HEK293 (cell line): ENCODE data around the gene CYP2A6.

Experiments
- CTCF ChIP-seq: fragments of 450-650 bp; formaldehyde crosslinking; IDR thresholded peaks from 2 replicates; pipeline ENCODE4 v1.5.1; 2016; ENCODE audit warnings: missing biosample characterization, missing genetic modification characterization
- PRDM6 ChIP-seq: fragments of 450-650 bp; formaldehyde crosslinking; IDR thresholded peaks from 2 replicates; pipeline ENCODE4 v1.5.1; 2017; ENCODE audit warnings: missing biosample characterization, missing genetic modification characterization
- YY1 ChIP-seq: fragments of 450-650 bp; formaldehyde crosslinking; IDR thresholded peaks from 2 replicates; pipeline ENCODE4 v1.5.1; 2018; ENCODE audit warnings: missing biosample characterization, missing genetic modification characterization
- ZBTB49 ChIP-seq: fragments of 450-650 bp; formaldehyde crosslinking; IDR thresholded peaks from 2 replicates; pipeline ENCODE4 v1.5.1; 2016; ENCODE audit warnings: missing biosample characterization, missing genetic modification characterization, low read depth
- ZIC2 ChIP-seq: fragments of 450-650 bp; formaldehyde crosslinking; IDR thresholded peaks from 2 replicates; pipeline ENCODE4 v1.5.1; 2016; ENCODE audit warnings: missing biosample characterization, missing genetic modification characterization
- ZNF19 ChIP-seq: fragments of 450-650 bp; formaldehyde crosslinking; IDR thresholded peaks from 2 replicates; pipeline ENCODE4; 2016; ENCODE audit warnings: missing biosample characterization, missing genetic modification characterization, low read depth
- ZNF626 ChIP-seq: fragments of 450-650 bp; sonication (Bioruptor Pico); formaldehyde crosslinking; IDR thresholded peaks from 2 replicates; pipeline ENCODE4 v1.5.1; 2018; ENCODE audit warnings: missing biosample characterization, missing genetic modification characterization, inconsistent platforms
- ZNF704 ChIP-seq: fragments of 450-650 bp; formaldehyde crosslinking; IDR thresholded peaks from 2 replicates; pipeline ENCODE4 v1.5.1; 2016; ENCODE audit warnings: missing biosample characterization, missing genetic modification characterization
- ZNF76 ChIP-seq: fragments of 450-650 bp; formaldehyde crosslinking; IDR thresholded peaks from 2 replicates; pipeline ENCODE4; 2016; ENCODE audit warnings: low read depth, missing biosample characterization, missing genetic modification characterization, borderline replicate concordance
- ZNF768 ChIP-seq: fragments of 450-650 bp; formaldehyde crosslinking; IDR thresholded peaks from 2 replicates; pipeline ENCODE4 v1.5.1; 2018; ENCODE audit warnings: missing biosample characterization, mild to moderate bottlenecking, missing genetic modification characterization

- no peak for TF ChIP-seq CTCF (tag by site-specific recombination)
- TF ChIP-seq ZNF704 = no peak
- no peak for TF ChIP-seq ZBTB49 (tag by site-specific recombination)
- no peak for TF ChIP-seq ZIC2 (tag by site-specific recombination)
- TF ChIP-seq ZNF626 (tag by site-specific recombination) = no peak
- no peak for TF ChIP-seq PRDM6 (tag by site-specific recombination)
- no peak for TF ChIP-seq ZNF19 (tag by site-specific recombination)
- no peak for TF ChIP-seq ZNF76 (tag by site-specific recombination)
- TF ChIP-seq YY1 = no peak
- no peak for TF ChIP-seq ZNF768 (tag by site-specific recombination)
These were observed 46.2 kb upstream of the CYP2A6 start for GRCh38 chr19:40896418-40896796.
